GM18519 (cell line): ENCODE data around the gene ATAD2B.

Source experiments
- ATAC-seq: cut with Tn5 transposase; IDR thresholded peaks from one replicate; pipeline ENCODE4 v1.9.1; 2021; ENCODE audit warnings: mild to moderate bottlenecking, moderate library complexity; ENCODE audit not compliant: unreplicated experiment, low FRiP score

Gene ATAD2B

GRCh38 chr2:23838996-23839395 is 87.9 kb downstream of the ATAD2B start:
- no peak for ATAC-seq

- ATAC-seq = no peak
Measured at GRCh38 chr2:23838581-23838980, 88.3 kb downstream of the ATAD2B start.

- no peak for ATAC-seq
Measured at GRCh38 chr2:23837871-23838270, 89.1 kb downstream of the ATAD2B start.

- no peak for ATAC-seq
Measured at GRCh38 chr2:23836971-23837565, 89.9 kb downstream of the ATAD2B start.

GRCh38 chr2:23836505-23836904 is 90.4 kb downstream of the ATAD2B start:
- no peak for ATAC-seq

- no peak for ATAC-seq
Measured at GRCh38 chr2:23835988-23836387, 90.9 kb downstream of the ATAD2B start.

GRCh38 chr2:23835423-23835822 is 91.5 kb downstream of the ATAD2B start:
- no peak for ATAC-seq

GRCh38 chr2:23828986-23829385 is 97.9 kb downstream of the ATAD2B start:
- no peak for ATAC-seq

GRCh38 chr2:23828256-23828980 is 98.5 kb downstream of the ATAD2B start:
- ATAC-seq = no peak

GRCh38 chr2:23827287-23827686 is 99.6 kb downstream of the ATAD2B start:
- no peak for ATAC-seq

- ATAC-seq = no peak
Measured at GRCh38 chr2:23826771-23827170, 100.2 kb downstream of the ATAD2B start.

- ATAC-seq = no peak
Measured at GRCh38 chr2:23826040-23826439, 100.9 kb downstream of the ATAD2B start.

GRCh38 chr2:23824777-23825212 is 102.1 kb downstream of the ATAD2B start:
- ATAC-seq = no peak

- no peak for ATAC-seq
Measured at GRCh38 chr2:23823863-23824262, 103.1 kb downstream of the ATAD2B start.

- no peak for ATAC-seq
Measured at GRCh38 chr2:23814963-23815362, 112.0 kb downstream of the ATAD2B start.

GRCh38 chr2:23813438-23813837 is 113.5 kb downstream of the ATAD2B start:
- ATAC-seq = no peak

- ATAC-seq = no peak
Measured at GRCh38 chr2:23809150-23809549, 117.8 kb downstream of the ATAD2B start.

GRCh38 chr2:23806665-23807249 is 120.2 kb downstream of the ATAD2B start:
- ATAC-seq = no peak

GRCh38 chr2:23806201-23806600 is 120.7 kb downstream of the ATAD2B start:
- no peak for ATAC-seq

- ATAC-seq = no peak
Measured at GRCh38 chr2:23803965-23804542, 122.9 kb downstream of the ATAD2B start.

- no peak for ATAC-seq
Measured at GRCh38 chr2:23803264-23803964, 123.5 kb downstream of the ATAD2B start.
